Keratinocyte (primary cell): ENCODE data around the gene TPCN1. TPM values are rescaled to one million over a fixed set of nuclear protein-coding genes. Genes with fewer than 3 reads are reported as not detected.

Source experiments
- DNase-seq: peaks from one replicate; pipeline ENCODE4 v3.0.0-alpha.2; 2011; ENCODE audit warnings: low read depth, missing footprints, low spot score
- FAIRE-seq: peaks from 2 replicates; lab custom pipeline; 2011; peaks lifted over from hg19 to GRCh38; lab: Jason Lieb, UNC
- H2AFZ ChIP-seq: 2 replicates; pipeline ENCODE4 v1.6.0; 2012; ENCODE audit warnings: low read length, control low read depth, inconsistent platforms; ENCODE audit not compliant: control insufficient read depth
- H3K27ac ChIP-seq: 2 replicates; pipeline ENCODE4 v1.5.1; 2011; ENCODE audit warnings: low read length; ENCODE audit not compliant: control insufficient read depth, insufficient read depth
- H3K27me3 ChIP-seq: 3 replicates; pipeline ENCODE4 v1.6.0; 2011; ENCODE audit warnings: low read length; ENCODE audit not compliant: control insufficient read depth, insufficient read depth; ENCODE audit errors: extremely low read depth
- H3K36me3 ChIP-seq, 2 experiments: 2 replicates in 1 of 2; 3 replicates in 1 of 2; pipeline ENCODE4 v1.5.1; 2011; ENCODE audit warnings: low read length in 2 of 2, mild to moderate bottlenecking in 1 of 2; ENCODE audit not compliant: control insufficient read depth in 2 of 2, insufficient read depth in 2 of 2; ENCODE audit errors: extremely low read depth in 1 of 2
- H3K4me1 ChIP-seq: 3 replicates; pipeline ENCODE4 v1.5.1; 2011; ENCODE audit warnings: low read length; ENCODE audit not compliant: control insufficient read depth, insufficient read depth; ENCODE audit errors: extremely low read depth
- H3K4me2 ChIP-seq: 3 replicates; pipeline ENCODE4 v1.6.0; 2011; ENCODE audit warnings: low read depth, low read length; ENCODE audit not compliant: control insufficient read depth, insufficient read depth; ENCODE audit errors: extremely low read depth
- H3K4me3 ChIP-seq, 3 experiments: fragments of 200-600 bp in 1 of 3; sonication (generic) in 1 of 3; 2 replicates in 2 of 3; 3 replicates in 1 of 3; pipeline ENCODE4 v1.5.1; 2011 to 2016; ENCODE audit warnings: low read length in 3 of 3, mild to moderate bottlenecking in 3 of 3, control low read depth in 2 of 3, inconsistent platforms in 1 of 3, low read depth in 1 of 3, mixed read lengths in 1 of 3, mixed run types in 1 of 3, moderate library complexity in 1 of 3; ENCODE audit not compliant: control insufficient read depth in 2 of 3, insufficient read depth in 2 of 3; ENCODE audit errors: extremely low read depth in 1 of 3
- H3K79me2 ChIP-seq: 2 replicates; pipeline ENCODE4 v1.6.0; 2012; ENCODE audit warnings: low read length; ENCODE audit not compliant: control insufficient read depth, insufficient read depth
- H3K9ac ChIP-seq: 3 replicates; pipeline ENCODE4 v1.6.0; 2011; ENCODE audit warnings: low read length; ENCODE audit not compliant: control insufficient read depth, insufficient read depth; ENCODE audit errors: extremely low read depth
- H3K9me1 ChIP-seq: 3 replicates; pipeline ENCODE4 v1.6.0; 2011; ENCODE audit warnings: low read length; ENCODE audit not compliant: control insufficient read depth, insufficient read depth; ENCODE audit errors: extremely low read depth
- H3K9me3 ChIP-seq: 2 replicates; pipeline ENCODE4 v1.5.1; 2012; ENCODE audit warnings: low read depth, low read length; ENCODE audit not compliant: control insufficient read depth
- H4K20me1 ChIP-seq: 3 replicates; pipeline ENCODE4 v1.6.0; 2011; ENCODE audit warnings: low read length; ENCODE audit not compliant: control insufficient read depth, insufficient read depth; ENCODE audit errors: extremely low read depth
- EZH2 ChIP-seq: IDR thresholded peaks from one replicate; pipeline ENCODE4 v1.6.1; 2012; ENCODE audit warnings: inconsistent platforms, mild to moderate bottlenecking, low read length, moderate library complexity
- dilution Hi-C: fragments of 300-500 bp; cut with MboI; formaldehyde crosslinking; loops from one replicate; pipeline ENCODE4 v1.7.0; 2020; ENCODE audit warnings: low sequenced_read_pairs; ENCODE audit not compliant: extremely low pct_ligation_motif_present
- polyA plus RNA-seq, 5 experiments: library from polyadenylated mRNA; depleted of rRNA in 3 of 5; stranded (reverse) in 3 of 5; stranded (forward) in 1 of 5; unstranded in 1 of 5; fragments of >200 nt; gene quantifications; 1 replicate in 1 of 5; 2 replicates in 3 of 5; 3 replicates in 1 of 5; pipeline versions ENCODE4 v1.2.1 to v1.2.3, GENCODE V29; 2011 to 2012; ENCODE audit warnings: missing spikeins in 2 of 5, low read depth in 1 of 5, low replicate concordance in 1 of 5
- TF ChIP-seq, protein P1 (sequence below), 3 experiments: IDR thresholded peaks in 1 of 3; conservative IDR thresholded peaks in 1 of 3; optimal IDR thresholded peaks in 1 of 3; 2 replicates in 2 of 3; 3 replicates in 1 of 3; pipeline versions ENCODE3 to v1.5.1; 2011; ENCODE audit warnings: low read length in 3 of 3, mild to moderate bottlenecking in 3 of 3, moderate library complexity in 2 of 3, control low read depth in 1 of 3, inconsistent platforms in 1 of 3; ENCODE audit not compliant: insufficient read depth in 2 of 3; ENCODE audit errors: extremely low read depth in 1 of 3

Gene TPCN1
- polyA plus RNA-seq, 1 donor (not counting 4 experiments of a cell fraction or from before 2014, with no cell fraction given), result 6.8 TPM

DNA sequence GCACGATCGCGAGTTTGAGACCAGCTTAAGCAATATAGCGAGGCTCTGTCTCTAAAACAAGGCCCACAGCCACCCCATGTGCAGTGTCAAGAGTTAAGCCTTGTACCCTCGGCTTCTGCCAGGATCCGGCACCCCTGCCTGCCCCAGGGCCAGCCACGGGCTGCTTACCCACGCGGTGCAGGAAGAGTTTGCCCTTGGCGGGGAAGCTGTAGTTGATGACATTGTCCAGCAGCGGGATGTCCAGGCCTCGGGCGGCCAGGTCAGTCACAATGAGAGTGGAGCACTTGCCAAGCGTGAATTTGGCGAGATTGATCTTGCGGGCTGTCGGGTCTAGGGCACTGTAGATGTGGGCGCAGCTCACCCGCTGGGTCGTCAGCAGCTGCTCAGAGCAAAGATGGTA is 49.1 kb upstream of the TPCN1 start:
- Histone ChIP-seq H3K27ac (no peak overlapping the region), H2AFZ (no peak overlapping the region), H4K20me1 (no peaks in the 10 kb centered on the region), H3K4me2 (no peak overlapping the region), H3K79me2 (no peaks in the 10 kb centered on the region), H3K36me3 (peaks cover 50 to 59% of the 10 kb centered on the region in 2 experiments), H3K4me1 (no peaks in the 10 kb centered on the region), H3K4me3 (no peak overlapping the region), H3K9me3 (no peaks in the 10 kb centered on the region), H3K9ac (no peak overlapping the region), H3K9me1 (no peaks in the 10 kb centered on the region), H3K27me3 (no peaks in the 10 kb centered on the region)
- FAIRE-seq (no peak), DNase-seq (no peak)
- dilution Hi-C loops, result loop anchor here (25.0 kb wide), 1 partner anchor 110 kb away; the partner anchor contains the start of gene DTX1
- TF ChIP-seq, protein P1, sequence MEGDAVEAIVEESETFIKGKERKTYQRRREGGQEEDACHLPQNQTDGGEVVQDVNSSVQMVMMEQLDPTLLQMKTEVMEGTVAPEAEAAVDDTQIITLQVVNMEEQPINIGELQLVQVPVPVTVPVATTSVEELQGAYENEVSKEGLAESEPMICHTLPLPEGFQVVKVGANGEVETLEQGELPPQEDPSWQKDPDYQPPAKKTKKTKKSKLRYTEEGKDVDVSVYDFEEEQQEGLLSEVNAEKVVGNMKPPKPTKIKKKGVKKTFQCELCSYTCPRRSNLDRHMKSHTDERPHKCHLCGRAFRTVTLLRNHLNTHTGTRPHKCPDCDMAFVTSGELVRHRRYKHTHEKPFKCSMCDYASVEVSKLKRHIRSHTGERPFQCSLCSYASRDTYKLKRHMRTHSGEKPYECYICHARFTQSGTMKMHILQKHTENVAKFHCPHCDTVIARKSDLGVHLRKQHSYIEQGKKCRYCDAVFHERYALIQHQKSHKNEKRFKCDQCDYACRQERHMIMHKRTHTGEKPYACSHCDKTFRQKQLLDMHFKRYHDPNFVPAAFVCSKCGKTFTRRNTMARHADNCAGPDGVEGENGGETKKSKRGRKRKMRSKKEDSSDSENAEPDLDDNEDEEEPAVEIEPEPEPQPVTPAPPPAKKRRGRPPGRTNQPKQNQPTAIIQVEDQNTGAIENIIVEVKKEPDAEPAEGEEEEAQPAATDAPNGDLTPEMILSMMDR (optimal IDR thresholded peaks at IDR 0.05 in 1 of 3, IDR thresholded peaks at IDR 0.05 in 1 of 3, conservative IDR thresholded peaks at IDR 0.05 in 1 of 3; ENCODE audit: extremely low read depth in 1 of 3, insufficient read depth in 2 of 3, low read length in 3 of 3), result no peak
- TF ChIP-seq EZH2, result no peak

DNA sequence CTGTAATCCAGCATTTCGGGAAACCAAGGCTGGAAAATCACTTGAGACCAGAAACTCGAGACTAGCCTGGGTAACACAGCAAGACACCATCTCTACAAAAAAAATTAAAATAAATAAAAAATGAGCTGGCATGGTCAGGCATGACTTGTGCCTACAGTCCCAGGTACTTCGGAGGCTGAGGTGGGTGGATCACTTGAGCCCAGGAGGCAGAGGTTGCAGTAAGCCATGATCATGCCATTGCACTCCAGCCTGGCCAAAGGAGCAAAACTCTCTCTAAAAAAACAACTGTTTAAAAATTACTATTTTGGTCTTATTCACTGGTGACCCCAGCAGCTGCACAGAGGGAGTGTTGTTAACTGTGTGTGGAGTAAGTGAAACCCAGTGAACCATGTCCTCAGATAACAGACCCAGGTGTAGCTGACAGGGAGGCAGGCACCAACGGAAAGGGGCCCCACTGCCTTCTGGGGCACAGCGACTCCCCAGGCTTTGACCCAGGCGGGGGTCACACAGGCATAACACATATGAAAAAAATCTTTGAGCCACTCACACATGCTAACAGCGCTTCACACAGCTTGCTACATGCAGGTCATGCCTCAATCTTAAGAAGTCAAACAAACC is 48.1 kb upstream of the TPCN1 start:
- FAIRE-seq (no peak), DNase-seq (no peak)
- no peak overlapping the region for H3K27ac ChIP-seq
- no peak overlapping the region for H3K4me2 ChIP-seq
- no peaks in the 10 kb centered on the region for H3K79me2 ChIP-seq
- H3K27me3 ChIP-seq, result no peaks in the 10 kb centered on the region
- H2AFZ ChIP-seq, result no peak overlapping the region
- H3K9ac ChIP-seq, result no peak overlapping the region
- H3K4me1 ChIP-seq, result no peaks in the 10 kb centered on the region
- TF ChIP-seq, protein P1 (optimal IDR thresholded peaks at IDR 0.05 in 1 of 3, IDR thresholded peaks at IDR 0.05 in 1 of 3, conservative IDR thresholded peaks at IDR 0.05 in 1 of 3; ENCODE audit: extremely low read depth in 1 of 3, insufficient read depth in 2 of 3, low read length in 3 of 3), result no peak
- TF ChIP-seq EZH2, result no peak
- dilution Hi-C loops, result loop anchor here (25.0 kb wide), 1 partner anchor 111 kb away; the partner anchor contains the start of gene DTX1
- H3K9me1 ChIP-seq, result no peaks in the 10 kb centered on the region
- H3K36me3 ChIP-seq, result peaks cover 52 to 69% of the 10 kb centered on the region in 2 experiments
- H3K4me3 ChIP-seq, result no peak overlapping the region
- H4K20me1 ChIP-seq, result peaks cover 2% of the 10 kb centered on the region
- no peaks in the 10 kb centered on the region for H3K9me3 ChIP-seq
